AG09319 (cell line): Measurements from ENCODE around the gene IDH2.
A peak's percentile ranks its signal among the peaks of the same experiment; 100 is the strongest.

Experiments
- DNase-seq: peaks from one replicate; pipeline ENCODE4 v3.0.0-alpha.2; 2010; ENCODE audit warnings: low read depth; ENCODE audit errors: extremely low read depth
- TF ChIP-seq, protein P1 (sequence below): IDR thresholded peaks from 2 replicates; pipeline ENCODE4 v1.5.1; 2011; ENCODE audit warnings: low read depth, mild to moderate bottlenecking, inconsistent platforms, low read length, moderate library complexity

IDH2 gene

DNA sequence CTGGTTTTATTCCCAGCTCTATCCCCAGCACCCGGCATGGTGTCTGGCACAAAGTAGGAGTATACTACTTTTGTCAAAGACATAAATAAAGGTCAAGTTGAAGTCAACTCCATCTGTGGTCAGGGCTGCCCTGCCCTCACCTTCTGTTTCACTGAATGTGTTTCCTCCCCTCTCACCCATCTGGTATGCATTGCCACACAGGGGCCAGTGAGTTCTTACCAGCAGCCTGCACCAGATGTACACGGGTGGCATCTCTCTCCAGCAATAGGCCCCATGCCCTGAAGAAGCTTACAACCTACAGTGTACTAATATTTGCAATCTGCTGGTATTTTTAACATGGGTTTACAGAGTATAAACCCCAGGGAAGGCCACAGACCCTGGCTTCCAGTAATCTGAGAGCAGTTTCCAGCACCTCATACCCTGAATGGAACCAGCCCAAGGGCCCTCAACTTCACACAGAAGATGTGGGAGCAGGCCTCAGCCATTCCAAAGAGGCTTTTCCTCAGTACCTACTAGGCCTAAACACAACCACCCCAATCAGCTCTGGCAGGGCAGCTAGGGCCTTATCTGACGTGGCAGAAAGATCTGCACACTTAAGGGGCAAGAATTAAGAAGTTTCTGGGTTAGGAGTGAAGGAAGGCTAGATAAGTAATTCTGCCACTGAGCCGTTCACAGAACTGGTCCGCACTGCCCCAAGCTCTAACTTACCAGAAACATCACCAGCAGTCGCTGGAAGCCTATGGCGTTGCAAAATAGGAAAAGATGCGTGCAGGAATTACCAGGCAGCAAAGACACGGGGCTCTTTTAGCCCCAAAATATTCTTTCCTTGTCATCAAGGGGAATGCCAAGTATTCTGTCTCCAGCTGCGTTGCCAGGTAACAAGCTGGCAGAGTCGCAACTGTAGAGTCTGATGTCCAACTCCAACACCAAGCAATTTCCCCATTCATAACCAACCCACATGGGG is 2.1 kb downstream of the IDH2 start:
- DNase-seq: peak; percentile 55
- TF ChIP-seq, protein P1, sequence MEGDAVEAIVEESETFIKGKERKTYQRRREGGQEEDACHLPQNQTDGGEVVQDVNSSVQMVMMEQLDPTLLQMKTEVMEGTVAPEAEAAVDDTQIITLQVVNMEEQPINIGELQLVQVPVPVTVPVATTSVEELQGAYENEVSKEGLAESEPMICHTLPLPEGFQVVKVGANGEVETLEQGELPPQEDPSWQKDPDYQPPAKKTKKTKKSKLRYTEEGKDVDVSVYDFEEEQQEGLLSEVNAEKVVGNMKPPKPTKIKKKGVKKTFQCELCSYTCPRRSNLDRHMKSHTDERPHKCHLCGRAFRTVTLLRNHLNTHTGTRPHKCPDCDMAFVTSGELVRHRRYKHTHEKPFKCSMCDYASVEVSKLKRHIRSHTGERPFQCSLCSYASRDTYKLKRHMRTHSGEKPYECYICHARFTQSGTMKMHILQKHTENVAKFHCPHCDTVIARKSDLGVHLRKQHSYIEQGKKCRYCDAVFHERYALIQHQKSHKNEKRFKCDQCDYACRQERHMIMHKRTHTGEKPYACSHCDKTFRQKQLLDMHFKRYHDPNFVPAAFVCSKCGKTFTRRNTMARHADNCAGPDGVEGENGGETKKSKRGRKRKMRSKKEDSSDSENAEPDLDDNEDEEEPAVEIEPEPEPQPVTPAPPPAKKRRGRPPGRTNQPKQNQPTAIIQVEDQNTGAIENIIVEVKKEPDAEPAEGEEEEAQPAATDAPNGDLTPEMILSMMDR: no peak

DNA sequence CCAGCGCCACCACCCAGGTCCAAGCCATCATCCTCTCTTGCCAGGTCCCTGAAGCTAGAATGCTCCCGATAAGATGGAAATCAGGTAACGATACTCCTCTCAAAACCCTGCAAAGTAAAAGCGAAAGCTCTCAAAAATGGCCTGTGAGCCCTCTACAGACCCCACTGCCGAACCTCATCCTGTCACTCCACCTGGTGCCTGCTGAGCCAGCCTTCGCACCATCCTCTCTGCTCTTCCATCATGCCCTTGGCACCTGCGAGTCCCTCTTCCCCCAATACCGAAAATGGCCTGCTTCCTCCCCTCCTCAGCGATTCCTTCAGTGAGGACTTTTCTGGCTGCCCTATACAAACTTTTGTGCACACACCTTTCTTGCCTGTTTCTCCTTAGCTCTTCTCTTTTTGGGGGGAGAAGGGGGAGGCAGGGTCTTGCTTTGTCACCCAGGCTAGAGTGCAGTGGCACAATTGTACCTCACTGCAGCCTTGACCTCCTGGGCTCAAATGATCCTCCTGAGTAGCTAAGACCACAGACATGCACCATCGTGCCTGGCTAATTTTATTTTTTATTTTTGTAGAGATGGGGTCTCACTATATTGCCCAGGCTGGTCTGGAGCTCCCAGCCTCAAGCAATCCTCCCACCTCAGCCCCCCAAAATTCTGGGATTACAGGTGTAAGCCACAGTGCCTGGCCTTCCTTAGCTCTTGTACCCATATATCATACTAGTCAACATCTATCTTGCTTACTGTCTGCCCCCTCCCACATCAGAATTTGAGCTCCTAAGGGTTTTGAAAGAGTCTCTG is 3.0 kb downstream of the IDH2 start:
- DNase-seq: no peak

DNA sequence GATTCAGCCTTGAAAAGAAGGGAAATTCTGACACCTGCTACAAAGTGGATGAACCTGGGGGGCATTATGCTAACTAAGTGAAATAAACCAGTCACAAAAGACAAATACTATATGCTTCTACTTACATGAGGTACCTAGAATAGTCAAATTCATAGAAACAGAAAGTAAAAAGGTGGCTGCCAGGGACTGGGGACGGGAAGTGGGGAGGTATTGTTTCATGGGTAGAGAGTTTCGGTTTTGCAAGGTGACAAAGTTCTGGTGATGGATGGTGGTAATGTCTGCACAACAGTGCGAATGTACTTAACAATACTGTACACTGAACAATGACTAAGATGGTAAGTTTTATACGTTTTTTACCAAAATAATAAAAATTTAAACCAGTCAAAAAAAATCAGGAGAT is 4.8 kb downstream of the IDH2 start:
- TF ChIP-seq, protein P1: no peak
- no peak for DNase-seq

More for the DNA sequence above, 3.0 kb downstream of the IDH2 start:
- TF ChIP-seq, protein P1: no peak

DNA sequence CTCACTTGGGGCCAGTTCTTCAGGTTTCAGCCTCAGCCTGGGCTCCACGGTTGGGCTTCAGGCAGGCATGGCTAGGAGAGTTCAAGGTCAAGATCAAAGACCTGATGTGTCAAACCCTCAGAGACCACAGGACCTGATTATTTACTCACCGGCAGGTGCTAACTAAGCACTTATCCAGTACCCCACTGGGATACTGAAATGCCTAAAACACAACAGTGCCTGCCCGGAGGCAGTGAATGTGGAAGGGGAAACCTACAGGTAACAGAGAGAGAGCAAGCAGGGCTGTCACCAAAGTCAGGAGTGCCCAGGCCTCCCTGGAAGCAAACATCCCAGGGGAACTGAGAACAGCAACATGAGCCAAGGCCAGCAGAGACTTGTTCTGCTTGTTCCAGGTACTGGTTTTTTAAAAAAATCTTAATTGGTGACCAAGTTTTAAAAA is 6.7 kb downstream of the IDH2 start:
- DNase-seq: no peak
- TF ChIP-seq, protein P1: no peak

DNA sequence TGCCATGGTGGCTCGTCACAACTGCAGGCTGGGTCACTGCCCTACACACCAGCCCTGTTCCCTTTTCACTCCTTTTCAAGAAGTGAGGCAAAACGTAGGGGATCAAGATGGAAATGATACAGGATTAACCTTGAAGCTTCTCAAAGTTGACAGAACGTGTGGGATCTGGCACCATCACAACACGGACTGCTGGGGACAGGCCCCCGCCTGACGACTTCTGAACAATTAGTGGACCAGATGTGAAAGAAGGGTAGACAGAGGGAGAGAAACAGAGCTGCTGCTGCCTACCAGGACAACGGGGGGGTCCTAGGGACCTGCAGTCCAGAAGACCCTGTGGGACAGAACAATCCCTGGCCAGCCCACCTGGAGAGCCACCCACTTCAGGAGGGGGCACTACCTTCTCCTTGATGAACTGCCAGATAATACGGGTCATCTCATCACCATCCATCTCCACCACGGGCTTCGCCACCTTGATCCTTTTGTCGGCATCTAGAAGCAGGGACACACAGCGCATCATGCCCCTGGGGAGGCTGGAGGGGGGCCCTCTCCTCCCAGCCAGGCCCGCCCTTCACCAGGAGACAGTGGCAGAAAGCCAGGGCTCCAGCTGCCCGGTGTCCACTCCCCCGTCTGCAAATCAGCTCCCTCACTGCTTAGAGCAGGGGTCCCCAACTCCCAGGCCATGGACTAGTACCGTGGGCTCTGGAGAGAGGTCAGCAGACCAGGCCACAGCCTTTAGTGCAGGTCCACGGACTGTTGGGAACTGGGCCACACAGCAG is 10.9 kb downstream of the IDH2 start:
- DNase-seq: no peak
- TF ChIP-seq, protein P1: no peak

DNA sequence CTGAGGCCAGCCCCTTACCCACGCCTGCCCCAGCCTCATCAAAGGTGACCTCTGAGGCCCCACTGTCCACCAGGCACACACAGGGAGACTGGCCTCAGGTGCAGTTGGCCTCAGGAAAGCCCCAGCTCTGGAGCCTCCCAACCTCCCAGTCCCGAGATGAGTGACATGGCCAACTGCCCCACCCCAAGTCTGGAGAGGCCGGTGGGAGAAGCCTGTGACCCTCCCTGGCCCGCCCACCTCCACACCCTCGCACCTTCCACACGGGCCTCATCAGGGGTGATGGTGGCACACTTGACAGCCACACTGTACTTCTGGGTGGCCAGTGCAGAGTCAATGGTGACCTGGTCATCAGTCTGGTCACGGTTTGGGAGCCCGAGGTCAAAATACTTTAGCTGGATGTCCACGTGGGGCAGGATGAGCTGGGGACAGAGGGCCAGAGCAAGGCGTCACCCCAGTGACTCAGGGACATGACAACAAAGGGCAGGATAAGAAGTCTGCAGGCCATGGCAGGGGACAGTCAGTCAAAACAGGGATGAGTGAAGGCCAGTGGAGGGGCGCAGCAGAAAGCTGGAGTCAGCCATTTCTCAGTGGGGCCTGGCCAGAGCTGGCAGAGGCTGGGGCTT is 11.9 kb downstream of the IDH2 start:
- TF ChIP-seq, protein P1: no peak
- no peak for DNase-seq
